CD4-positive, CD25-positive, alpha-beta regulatory T cell (primary cell): ENCODE measurements around the gene CCR3. TPM values are rescaled to one million over a fixed set of nuclear protein-coding genes. Genes with fewer than 3 reads are reported as not detected.
A peak's percentile ranks its signal among the peaks of the same experiment; 100 is the strongest.

Source experiments
- ATAC-seq, 2 donors: fragments of 150-1000 bp; cut with Tn5 transposase; one replicate each; pipeline ENCODE4 v1.10.0; 2021; ENCODE audit warnings: low read depth in 2 of 2, moderate number of reproducible peaks in 2 of 2, moderate library complexity in 1 of 2
- DNase-seq, 3 donors: peaks; one replicate each; pipeline versions ENCODE4 v3.0.0 to v3.0.0-alpha.2; 2012 to 2022; ENCODE audit warnings: mixed read lengths in 1 of 3
- H3K27ac ChIP-seq: one replicate; pipeline ENCODE4 v1.7.0; 2013; ENCODE audit warnings: mild to moderate bottlenecking, low read length; ENCODE audit not compliant: insufficient read depth, poor library complexity, severe bottlenecking
- H3K27me3 ChIP-seq: one replicate; pipeline ENCODE4 v1.7.0; 2013; ENCODE audit warnings: low read length; ENCODE audit not compliant: control insufficient read depth, insufficient read depth
- H3K36me3 ChIP-seq: one replicate; pipeline ENCODE4 v1.7.0; 2013; ENCODE audit warnings: mild to moderate bottlenecking, low read length, moderate library complexity; ENCODE audit not compliant: control insufficient read depth, insufficient read depth
- H3K4me1 ChIP-seq: 2 replicates; pipeline ENCODE4 v1.7.0; 2013; ENCODE audit warnings: mild to moderate bottlenecking, low read length; ENCODE audit not compliant: insufficient read depth, control insufficient read depth, poor library complexity, severe bottlenecking
- H3K4me3 ChIP-seq: one replicate; pipeline ENCODE4 v1.7.0; 2013; ENCODE audit warnings: low read depth, mild to moderate bottlenecking, low read length, moderate library complexity
- H3K9me3 ChIP-seq, 2 experiments: 1 replicate in 1 of 2; 2 replicates in 1 of 2; pipeline ENCODE4 v1.7.0; 2013; ENCODE audit warnings: low read length in 2 of 2, mild to moderate bottlenecking in 1 of 2, moderate library complexity in 1 of 2; ENCODE audit not compliant: control insufficient read depth in 2 of 2
- H3K27ac Mint-ChIP-seq, 3 donors: one replicate each; pipeline ENCODE4 v1.8.0; 2020 to 2022; ENCODE audit warnings: mild to moderate bottlenecking in 3 of 3, mixed read lengths in 3 of 3, moderate library complexity in 2 of 3
- H3K27me3 Mint-ChIP-seq: one replicate; pipeline ENCODE4 v1.8.0; 2022; ENCODE audit warnings: mild to moderate bottlenecking, mixed read lengths
- H3K36me3 Mint-ChIP-seq: one replicate; pipeline ENCODE4 v1.8.0; 2020; ENCODE audit warnings: mixed read lengths
- H3K4me1 Mint-ChIP-seq, 4 donors: one replicate each; pipeline ENCODE4 v1.8.0; 2020 to 2022; ENCODE audit warnings: mixed read lengths in 4 of 4, mild to moderate bottlenecking in 1 of 4
- H3K4me3 Mint-ChIP-seq, 4 donors: one replicate each; pipeline ENCODE4 v1.8.0; 2020 to 2022; ENCODE audit warnings: mild to moderate bottlenecking in 4 of 4, mixed read lengths in 4 of 4, moderate library complexity in 3 of 4
- H3K9me3 Mint-ChIP-seq, 7 donors: one replicate each; pipeline ENCODE4 v1.8.0; 2020 to 2022; ENCODE audit warnings: mixed read lengths in 7 of 7, mild to moderate bottlenecking in 3 of 7, moderate library complexity in 2 of 7
- polyA plus RNA-seq, 4 donors: library from polyadenylated mRNA; unstranded; fragments of 300-500 nt; fragmentation: Illumina TruSeq; gene quantifications; one replicate each; pipeline ENCODE4 v1.2.3, GENCODE V29; 2021
- total RNA-seq: library from RNA; stranded (reverse); gene quantifications from one replicate; pipeline ENCODE4 v1.2.3, GENCODE V29; 2022

Gene CCR3
- total and polyA plus RNA-seq, 5 donors from 2014 or later, result 6.0 to 43.9 (median 14.7) TPM

GRCh38 chr3:46221938-46222337 is 20.3 kb upstream of the CCR3 start:
- ATAC-seq (no peak), DNase-seq (no peak)
- Histone ChIP-seq H3K4me1 (no peaks in the 10 kb centered on the region), H3K27me3 (no peaks in the 10 kb centered on the region), H3K9me3 (no peaks in the 10 kb centered on the region), H3K27ac (no peak overlapping the region), H3K4me3 (no peak overlapping the region), H3K36me3 (no peaks in the 10 kb centered on the region)
- H3K4me3 Mint-ChIP-seq, result no peak overlapping the region
- no peaks in the 10 kb centered on the region for H3K36me3 Mint-ChIP-seq
- peak overlapping the region in 1 of 3 donors; percentile 13 for H3K27ac Mint-ChIP-seq
- H3K27me3 Mint-ChIP-seq, result no peaks in the 10 kb centered on the region
- peaks cover 0 to 7% (median 3%) of the 10 kb centered on the region in 7 donors for H3K9me3 Mint-ChIP-seq
- H3K4me1 Mint-ChIP-seq, result peaks cover 0 to 9% (median 1%) of the 10 kb centered on the region in 4 donors

- Mint-ChIP-seq H3K27ac (no peak overlapping the region), H3K9me3 (peaks cover 0 to 7% (median 3%) of the 10 kb centered on the region in 7 donors), H3K36me3 (no peaks in the 10 kb centered on the region), H3K4me3 (no peak overlapping the region), H3K4me1 (peaks cover 0 to 7% (median under 1%) of the 10 kb centered on the region in 4 donors), H3K27me3 (no peaks in the 10 kb centered on the region)
- Histone ChIP-seq H3K36me3 (no peaks in the 10 kb centered on the region), H3K4me1 (no peaks in the 10 kb centered on the region), H3K27me3 (no peaks in the 10 kb centered on the region), H3K4me3 (no peak overlapping the region), H3K27ac (no peak overlapping the region), H3K9me3 (no peaks in the 10 kb centered on the region)
- ATAC-seq (peak in 1 of 2 donors; percentile 16), DNase-seq (no peak)
Measured at GRCh38 chr3:46222435-46223161, 19.7 kb upstream of the CCR3 start.

- H3K9me3 ChIP-seq, result no peaks in the 10 kb centered on the region
- H3K27me3 ChIP-seq, result no peaks in the 10 kb centered on the region
- peaks cover 0 to 5% (median 2%) of the 10 kb centered on the region in 7 donors for H3K9me3 Mint-ChIP-seq
- no peaks in the 10 kb centered on the region for H3K36me3 Mint-ChIP-seq
- H3K27ac ChIP-seq, result no peak overlapping the region
- H3K4me3 ChIP-seq, result no peak overlapping the region
- H3K4me1 ChIP-seq, result peaks cover 5% of the 10 kb centered on the region
- H3K4me3 Mint-ChIP-seq, result peak overlapping the region in 2 of 4 donors; percentile 20 to 42
- H3K4me1 Mint-ChIP-seq, result peaks cover 13 to 33% (median 19%) of the 10 kb centered on the region in 4 donors
- ATAC-seq (peak; percentile 58 to 62), DNase-seq (peak in 1 of 3 donors; percentile 72)
- H3K27me3 Mint-ChIP-seq, result peaks cover 6% of the 10 kb centered on the region
- no peaks in the 10 kb centered on the region for H3K36me3 ChIP-seq
- H3K27ac Mint-ChIP-seq, result no peak overlapping the region
Measured at GRCh38 chr3:46228260-46229242, 13.7 kb upstream of the CCR3 start.

- no peak overlapping the region for H3K27ac ChIP-seq
- peaks cover 5% of the 10 kb centered on the region for H3K4me1 ChIP-seq
- H3K4me1 Mint-ChIP-seq, result peaks cover 13 to 32% (median 19%) of the 10 kb centered on the region in 4 donors
- H3K36me3 Mint-ChIP-seq, result no peaks in the 10 kb centered on the region
- ATAC-seq, result no peak
- peak overlapping the region in 2 of 3 donors; percentile 5 to 54 for H3K27ac Mint-ChIP-seq
- no peaks in the 10 kb centered on the region for H3K9me3 ChIP-seq
- H3K36me3 ChIP-seq, result no peaks in the 10 kb centered on the region
- no peak for DNase-seq
- H3K4me3 ChIP-seq, result no peak overlapping the region
- no peak overlapping the region for H3K4me3 Mint-ChIP-seq
- no peaks in the 10 kb centered on the region for H3K27me3 ChIP-seq
- peaks cover 0 to 3% (median 2%) of the 10 kb centered on the region in 7 donors for H3K9me3 Mint-ChIP-seq
- H3K27me3 Mint-ChIP-seq, result peaks cover 6% of the 10 kb centered on the region
Measured at GRCh38 chr3:46231323-46231722, 10.9 kb upstream of the CCR3 start.

- ATAC-seq, result no peak
- Mint-ChIP-seq H3K36me3 (no peaks in the 10 kb centered on the region), H3K9me3 (no peaks in the 10 kb centered on the region), H3K4me1 (peaks cover 10 to 25% (median 15%) of the 10 kb centered on the region in 4 donors), H3K4me3 (no peak overlapping the region), H3K27me3 (peaks cover 1% of the 10 kb centered on the region), H3K27ac (no peak overlapping the region)
- Histone ChIP-seq H3K36me3 (no peaks in the 10 kb centered on the region), H3K27ac (no peak overlapping the region), H3K9me3 (no peaks in the 10 kb centered on the region), H3K27me3 (no peaks in the 10 kb centered on the region), H3K4me1 (peaks cover 5% of the 10 kb centered on the region), H3K4me3 (no peak overlapping the region)
- no peak for DNase-seq
Measured at GRCh38 chr3:46233194-46233593, 9.1 kb upstream of the CCR3 start.

- Histone ChIP-seq H3K27me3 (no peaks in the 10 kb centered on the region), H3K4me1 (peaks cover 5% of the 10 kb centered on the region), H3K27ac (no peak overlapping the region), H3K4me3 (no peak overlapping the region), H3K9me3 (no peaks in the 10 kb centered on the region), H3K36me3 (no peaks in the 10 kb centered on the region)
- no peak for DNase-seq
- Mint-ChIP-seq H3K36me3 (no peaks in the 10 kb centered on the region), H3K4me1 (peaks cover 2 to 9% (median 6%) of the 10 kb centered on the region in 4 donors), H3K9me3 (peaks cover 0 to 2% (median 0%) of the 10 kb centered on the region in 7 donors), H3K27ac (no peak overlapping the region), H3K27me3 (peaks cover 3% of the 10 kb centered on the region), H3K4me3 (no peak overlapping the region)
- ATAC-seq, result no peak
Measured at GRCh38 chr3:46235425-46235824, 6.8 kb upstream of the CCR3 start.

- Histone ChIP-seq H3K27ac (no peak overlapping the region), H3K4me3 (no peak overlapping the region), H3K9me3 (no peaks in the 10 kb centered on the region), H3K4me1 (peaks cover 3% of the 10 kb centered on the region), H3K27me3 (no peaks in the 10 kb centered on the region), H3K36me3 (no peaks in the 10 kb centered on the region)
- Mint-ChIP-seq H3K36me3 (no peaks in the 10 kb centered on the region), H3K27ac (peak overlapping the region in 1 of 3 donors; percentile 63), H3K9me3 (peaks cover 0 to 2% (median 0%) of the 10 kb centered on the region in 7 donors), H3K4me1 (peaks cover 0 to 5% (median 2%) of the 10 kb centered on the region in 4 donors), H3K4me3 (no peak overlapping the region), H3K27me3 (peaks cover 4% of the 10 kb centered on the region)
- ATAC-seq, result no peak
- DNase-seq, result no peak
Measured at GRCh38 chr3:46236294-46237054, 5.8 kb upstream of the CCR3 start.
